OCI-LY3 (cell line): ENCODE data around the gene RDH13.

ENCODE experiments used
- CTCF ChIP-seq: fragments of 200-600, 300-600 bp; sonication (generic); IDR thresholded peaks from 2 replicates; pipeline ENCODE4 v1.5.1; 2014; ENCODE audit warnings: antibody characterized with exemption, low read length, low read depth
- EZH2phosphoT487 ChIP-seq: fragments of 200-600 bp; shearing (Covaris generic); IDR thresholded peaks from 2 replicates; pipeline ENCODE4 v1.6.1; 2018; ENCODE audit warnings: antibody characterized with exemption, mixed run types, low read depth

GRCh38 chr19:55053735-55054134 is 9.2 kb downstream of the RDH13 start:
- TF ChIP-seq CTCF (no peak), EZH2phosphoT487 (no peak)
